ENCODE data around the gene HIVEP1.
"Not testable (repeated sequence)": the region's sequence is repeated elsewhere in the genome, so short reads cannot be mapped to it uniquely, and the experiment has no call there.

Gene HIVEP1

GRCh38 chr6:12129523-12129922 lies 117.4 kb downstream of the HIVEP1 start:
- DNase-seq = no peak

GRCh38 chr6:12132351-12133222 lies 120.5 kb downstream of the HIVEP1 start:
- no peak for DNase-seq

GRCh38 chr6:12134581-12134980 lies 122.5 kb downstream of the HIVEP1 start:
- DNase-seq = no peak

- DNase-seq = no peak
These were observed 122.9 kb downstream of the HIVEP1 start for GRCh38 chr6:12134991-12135390.

GRCh38 chr6:12136905-12137304 lies 124.8 kb downstream of the HIVEP1 start:
- no peak for DNase-seq

GRCh38 chr6:12137480-12137879 lies 125.4 kb downstream of the HIVEP1 start:
- DNase-seq = no peak

- DNase-seq = no peak
These were observed 126.3 kb downstream of the HIVEP1 start for GRCh38 chr6:12138381-12138780.

- no peak for DNase-seq
These were observed 126.8 kb downstream of the HIVEP1 start for GRCh38 chr6:12138936-12139335.

GRCh38 chr6:12147557-12148316 lies 135.6 kb downstream of the HIVEP1 start:
- DNase-seq = no peak

GRCh38 chr6:12148317-12148801 lies 136.2 kb downstream of the HIVEP1 start:
- DNase-seq = no peak

- DNase-seq = no peak
These were observed 136.7 kb downstream of the HIVEP1 start for GRCh38 chr6:12148841-12149240.

- DNase-seq = no peak
These were observed 137.9 kb downstream of the HIVEP1 start for GRCh38 chr6:12149944-12150510.

GRCh38 chr6:12150812-12151432 lies 138.8 kb downstream of the HIVEP1 start:
- peak; percentile 36 for DNase-seq

GRCh38 chr6:12151433-12151820 lies 139.3 kb downstream of the HIVEP1 start:
- DNase-seq = no peak

- no peak for DNase-seq
These were observed 140.2 kb downstream of the HIVEP1 start for GRCh38 chr6:12152023-12152970.

- DNase-seq = not testable (repeated sequence)
These were observed 143.7 kb downstream of the HIVEP1 start for GRCh38 chr6:12155769-12156168.

- DNase-seq = no peak
These were observed 146.7 kb downstream of the HIVEP1 start for GRCh38 chr6:12158686-12159415.

GRCh38 chr6:12160326-12160725 lies 148.2 kb downstream of the HIVEP1 start:
- DNase-seq = no peak

GRCh38 chr6:12162213-12162612 lies 150.1 kb downstream of the HIVEP1 start:
- DNase-seq = no peak

GRCh38 chr6:12163149-12163548 lies 151.0 kb downstream of the HIVEP1 start:
- DNase-seq = peak; percentile 26
